Measurements from ENCODE around the gene ACTG1.

DNA sequence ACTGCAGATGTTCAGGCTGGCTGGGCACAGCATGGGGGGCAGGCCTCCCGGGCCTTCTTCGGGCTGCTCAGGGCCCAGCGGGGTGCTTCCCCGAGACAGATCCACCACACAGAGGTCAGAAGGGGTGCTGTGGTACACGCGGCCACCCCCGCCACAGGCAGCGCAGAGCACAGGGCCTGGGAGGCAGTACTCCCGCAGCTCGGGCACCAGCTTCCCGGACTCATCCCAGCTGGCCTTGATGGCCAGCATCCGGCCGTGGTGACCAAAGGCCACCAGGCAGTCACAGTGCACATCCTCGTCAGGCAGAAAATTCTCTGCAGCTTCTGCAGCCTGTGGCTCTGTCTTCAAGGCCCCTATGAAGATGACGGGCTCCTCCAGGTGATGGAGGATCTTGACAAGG, 37.7 kb upstream of the ACTG1 start:
- TF ChIP-seq CTCF (IDR thresholded peaks at IDR 0.05) (no peak), POLR2A (IDR thresholded peaks at IDR 0.05) (no peak)

Data from testis (tissue), 2 donors.